Endodermal cell (in vitro differentiated cells): ENCODE results near the gene OR7A5. TPM values are rescaled to one million over a fixed set of nuclear protein-coding genes. Genes with fewer than 3 reads are reported as not detected.
A peak's percentile ranks its signal among the peaks of the same experiment; 100 is the strongest.

ENCODE experiments used
- DNase-seq: peaks from one replicate; pipeline ENCODE4 v3.0.0-alpha.2; 2017
- H3K27ac ChIP-seq: 2 replicates; pipeline ENCODE4 v1.5.1; 2013; ENCODE audit warnings: mild to moderate bottlenecking, low read depth, low read length, moderate library complexity
- H3K27me3 ChIP-seq: 2 replicates; pipeline ENCODE4 v1.6.1; 2013; ENCODE audit warnings: mild to moderate bottlenecking, low read length, moderate library complexity; ENCODE audit not compliant: insufficient read depth, control insufficient read depth, poor library complexity, severe bottlenecking
- H3K36me3 ChIP-seq: 2 replicates; pipeline ENCODE4 v1.7.0; 2013; ENCODE audit warnings: mild to moderate bottlenecking, low read length, moderate library complexity; ENCODE audit not compliant: control insufficient read depth, insufficient read depth
- H3K4me1 ChIP-seq: one replicate; pipeline ENCODE4 v1.7.0; 2013; ENCODE audit warnings: low read length; ENCODE audit not compliant: control insufficient read depth, insufficient read depth
- H3K4me3 ChIP-seq: 2 replicates; pipeline ENCODE4 v1.5.1; 2013; ENCODE audit warnings: mild to moderate bottlenecking, low read length, moderate library complexity
- H3K9ac ChIP-seq: 2 replicates; pipeline ENCODE4 v1.6.1; 2013; ENCODE audit warnings: mild to moderate bottlenecking, low read length, moderate library complexity; ENCODE audit not compliant: poor library complexity, severe bottlenecking; ENCODE audit errors: extremely low read depth
- H3K9me3 ChIP-seq: 2 replicates; pipeline ENCODE4 v1.6.1; 2013; ENCODE audit warnings: mild to moderate bottlenecking, low read length, moderate library complexity; ENCODE audit not compliant: control insufficient read depth
- H3K27ac Mint-ChIP-seq: 2 replicates; pipeline ENCODE4 v1.8.0; 2020; ENCODE audit warnings: mixed read lengths
- H3K27me3 Mint-ChIP-seq: 2 replicates; pipeline ENCODE4 v1.8.0; 2021; ENCODE audit warnings: mild to moderate bottlenecking, mixed read lengths; ENCODE audit not compliant: insufficient read depth
- H3K36me3 Mint-ChIP-seq: 2 replicates; pipeline ENCODE4 v1.8.0; 2020; ENCODE audit warnings: low read depth, mixed read lengths
- H3K4me1 Mint-ChIP-seq: 2 replicates; pipeline ENCODE4 v1.8.0; 2020; ENCODE audit warnings: mixed read lengths
- H3K4me3 Mint-ChIP-seq: 2 replicates; pipeline ENCODE4 v1.8.0; 2020; ENCODE audit warnings: mild to moderate bottlenecking, moderate library complexity, mixed read lengths
- H3K9me3 Mint-ChIP-seq: 2 replicates; pipeline ENCODE4 v1.8.0; 2020; ENCODE audit warnings: mild to moderate bottlenecking, mixed read lengths
- WGBS, 2 experiments: methylation state at CpG; one replicate each; pipeline versions ENCODE4 v1.1.5 to v1.1.7; 2013; ENCODE audit warnings: missing lambda C conversion rate in 2 of 2, mixed read lengths in 1 of 2; ENCODE audit not compliant: insufficient coverage in 1 of 2, insufficient read length in 1 of 2; 5-methylcytosine and 5-hydroxymethylcytosine counted together
- long read RNA-seq, 4 experiments: library from polyadenylated mRNA in 2 of 4; library from RNA in 1 of 4; library from capped mRNA in 1 of 4; stranded (forward) in 3 of 4; unstranded in 1 of 4; transcript quantifications; one replicate each; pipeline ENCODE4 v2.0.0, GENCODE V29; 2020 to 2021; ENCODE audit warnings: inconsistent platforms in 1 of 4
- polyA plus RNA-seq, 2 experiments: library from polyadenylated mRNA; stranded (reverse); fragments of 50-300 nt; gene quantifications; one replicate each; pipeline ENCODE4 v1.2.3, GENCODE V29; 2013
- total RNA-seq, 2 donors: library from RNA; stranded (reverse); fragmentation: NEBNext Ultra II Directional in 1 of 2; extraction: Animal tissue kit (Norgen Biotek cat#: 25700) in 1 of 2; gene quantifications; 2 replicates in 1 of 2; 3 replicates in 1 of 2; pipeline ENCODE4 v1.2.1, GENCODE V29; 2021
- TF ChIP-seq, protein P1 (sequence below): fragments of 200-600 bp; sonication (generic); conservative IDR thresholded peaks from 2 replicates; pipeline ENCODE4 v1.5.0; 2021; ENCODE audit warnings: antibody characterized with exemption, mild to moderate bottlenecking

OR7A5 gene
- total RNA-seq: not detected
- polyA plus RNA-seq (2013, experiment 1 of 2): not detected
- polyA plus RNA-seq (2013, experiment 2 of 2): not detected
- long read RNA-seq, experiment 1: 0 reads
- long read RNA-seq, experiment 2: 0 reads
- long read RNA-seq, experiment 3: 0 reads
- long read RNA-seq, experiment 4: 0 reads

DNA sequence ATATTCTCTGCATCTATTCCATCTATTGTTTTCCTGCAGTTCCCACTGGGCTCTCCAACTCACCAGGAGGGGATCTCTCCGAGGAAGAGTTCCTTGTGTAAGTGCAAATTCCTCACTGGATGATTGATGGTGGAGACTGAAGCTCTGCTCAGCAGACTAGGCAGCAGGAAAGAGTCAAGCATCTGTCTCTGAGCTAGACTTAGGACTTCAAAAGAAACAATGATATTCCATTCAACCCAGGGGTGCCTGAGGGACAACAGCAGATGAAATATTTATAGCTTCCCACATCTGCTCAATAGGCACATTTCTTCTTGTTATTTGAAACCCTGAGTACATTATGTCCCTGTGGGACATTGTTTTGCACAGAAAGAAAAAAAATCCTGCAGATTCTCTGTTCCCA lies at the start of gene OR7A5, which contains the start of gene OR7C1:
Gene OR7A5, minus strand, starts transcription at position 175 of the 400 bp plus-strand sequence. CDS start 6,944 bp downstream, outside the sequence.
Gene OR7C1, minus strand, starts transcription at position 175 of the 400 bp plus-strand sequence. CDS start 35,049 bp downstream, outside the sequence.
- no peaks in the 10 kb centered on the region for H3K36me3 Mint-ChIP-seq
- no peaks in the 10 kb centered on the region for H3K4me1 Mint-ChIP-seq
- TF ChIP-seq, protein P1, sequence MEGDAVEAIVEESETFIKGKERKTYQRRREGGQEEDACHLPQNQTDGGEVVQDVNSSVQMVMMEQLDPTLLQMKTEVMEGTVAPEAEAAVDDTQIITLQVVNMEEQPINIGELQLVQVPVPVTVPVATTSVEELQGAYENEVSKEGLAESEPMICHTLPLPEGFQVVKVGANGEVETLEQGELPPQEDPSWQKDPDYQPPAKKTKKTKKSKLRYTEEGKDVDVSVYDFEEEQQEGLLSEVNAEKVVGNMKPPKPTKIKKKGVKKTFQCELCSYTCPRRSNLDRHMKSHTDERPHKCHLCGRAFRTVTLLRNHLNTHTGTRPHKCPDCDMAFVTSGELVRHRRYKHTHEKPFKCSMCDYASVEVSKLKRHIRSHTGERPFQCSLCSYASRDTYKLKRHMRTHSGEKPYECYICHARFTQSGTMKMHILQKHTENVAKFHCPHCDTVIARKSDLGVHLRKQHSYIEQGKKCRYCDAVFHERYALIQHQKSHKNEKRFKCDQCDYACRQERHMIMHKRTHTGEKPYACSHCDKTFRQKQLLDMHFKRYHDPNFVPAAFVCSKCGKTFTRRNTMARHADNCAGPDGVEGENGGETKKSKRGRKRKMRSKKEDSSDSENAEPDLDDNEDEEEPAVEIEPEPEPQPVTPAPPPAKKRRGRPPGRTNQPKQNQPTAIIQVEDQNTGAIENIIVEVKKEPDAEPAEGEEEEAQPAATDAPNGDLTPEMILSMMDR: no peak

DNA sequence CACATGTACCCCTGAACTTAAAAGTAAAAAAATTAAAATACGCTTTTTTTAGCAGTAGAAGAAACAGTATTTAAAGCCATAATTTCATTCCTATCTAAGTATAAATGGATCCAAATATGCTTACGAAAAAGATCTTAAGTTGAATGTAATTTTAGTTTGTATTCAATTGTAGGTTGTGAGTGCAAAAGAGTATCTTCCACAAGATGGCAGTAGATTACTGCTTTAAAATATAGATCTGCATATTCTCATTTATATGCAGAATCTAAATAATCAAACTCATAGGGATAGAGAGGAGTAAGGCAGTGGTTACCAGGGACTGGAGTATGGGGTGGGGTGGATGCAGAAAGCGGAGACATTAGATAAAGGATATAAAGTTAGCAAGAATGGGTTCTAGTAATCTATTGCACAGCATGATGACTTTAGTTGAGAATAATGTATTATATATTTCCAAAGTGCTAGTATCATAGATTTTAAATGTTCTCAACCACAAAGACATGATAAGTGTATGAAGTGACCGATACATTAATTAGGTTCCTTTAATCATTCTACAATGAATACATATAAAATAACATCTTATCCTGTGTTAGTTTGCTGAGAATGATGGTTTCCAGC lies 36.7 kb upstream of the OR7A5 start:
- Mint-ChIP-seq H3K9me3 (peaks cover 84% of the 10 kb centered on the region), H3K27me3 (no peaks in the 10 kb centered on the region), H3K36me3 (no peaks in the 10 kb centered on the region), H3K4me1 (no peaks in the 10 kb centered on the region), H3K27ac (no peak overlapping the region), H3K4me3 (no peak overlapping the region)
- H3K9ac ChIP-seq: no peak overlapping the region
- WGBS, 2 experiments: 76% methylated on average over 2 of the region's 4 CpGs; no CpG with 5 or more reads in 1 of the 2 experiments
- no peak overlapping the region for H3K27ac ChIP-seq
- peaks cover 61% of the 10 kb centered on the region for H3K9me3 ChIP-seq
- H3K36me3 ChIP-seq: no peaks in the 10 kb centered on the region
- H3K4me3 ChIP-seq: no peak overlapping the region
- H3K27me3 ChIP-seq: no peaks in the 10 kb centered on the region
- H3K4me1 ChIP-seq: no peaks in the 10 kb centered on the region
- TF ChIP-seq, protein P1: peak; percentile 39
- no peak for DNase-seq

More for the DNA sequence above, at the start of gene OR7A5, which contains the start of gene OR7C1:
- H3K27ac ChIP-seq: no peak within 1 kb of the TSS
- H3K9me3 ChIP-seq: peaks cover 79% of the 10 kb centered on the region
- H3K36me3 ChIP-seq: no peaks in the 10 kb centered on the region
- no peak within 1 kb of the TSS for H3K9ac ChIP-seq
- H3K4me3 Mint-ChIP-seq: no peak within 1 kb of the TSS
- no peak for DNase-seq
- H3K4me1 ChIP-seq: no peaks in the 10 kb centered on the region
- WGBS, 2 experiments: 11 to 55% methylated on average over 1 of the region's 1 CpG
- H3K4me3 ChIP-seq: no peak within 1 kb of the TSS
- H3K27me3 ChIP-seq: no peaks in the 10 kb centered on the region
- peaks cover 89% of the 10 kb centered on the region for H3K9me3 Mint-ChIP-seq
- H3K27me3 Mint-ChIP-seq: no peaks in the 10 kb centered on the region
- H3K27ac Mint-ChIP-seq: no peak within 1 kb of the TSS

DNA sequence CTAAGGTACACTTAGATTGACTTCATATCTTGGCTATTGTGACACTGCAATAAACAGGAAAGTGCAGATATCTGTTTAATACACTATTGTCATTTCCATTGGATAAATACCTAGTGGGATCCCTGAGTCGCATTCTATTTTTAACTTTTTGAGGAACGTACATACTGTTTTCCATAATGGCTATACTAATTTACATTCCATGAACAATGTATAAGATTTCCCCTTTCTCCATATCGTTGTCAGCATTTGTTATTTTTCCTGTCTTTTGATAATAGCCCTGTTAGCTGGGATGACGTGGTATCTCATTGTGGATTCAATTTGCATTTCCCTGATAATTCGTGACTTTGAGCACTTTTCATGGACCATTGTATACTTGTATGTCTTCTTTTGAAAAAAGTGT lies 33.5 kb upstream of the OR7A5 start:
- H3K4me3 ChIP-seq: peak overlapping the region; percentile 51
- peaks cover 84% of the 10 kb centered on the region for H3K9me3 Mint-ChIP-seq

More for the DNA sequence above, 33.5 kb upstream of the OR7A5 start:
- no peaks in the 10 kb centered on the region for H3K36me3 Mint-ChIP-seq
- Histone ChIP-seq H3K27ac (no peak overlapping the region), H3K36me3 (no peaks in the 10 kb centered on the region), H3K4me1 (no peaks in the 10 kb centered on the region), H3K9me3 (peaks cover 56% of the 10 kb centered on the region), H3K27me3 (no peaks in the 10 kb centered on the region), H3K9ac (no peak overlapping the region)
- 59 to 66% methylated on average over 4 to 5 of the region's 5 CpGs for WGBS, 2 experiments
- H3K27me3 Mint-ChIP-seq: no peaks in the 10 kb centered on the region
- no peak overlapping the region for H3K4me3 Mint-ChIP-seq
- no peaks in the 10 kb centered on the region for H3K4me1 Mint-ChIP-seq
- DNase-seq: no peak
- TF ChIP-seq, protein P1: no peak
- no peak overlapping the region for H3K27ac Mint-ChIP-seq
